ENCODE data around the gene ZKSCAN8. TPM values are rescaled to one million over a fixed set of nuclear protein-coding genes. Genes with fewer than 3 reads are reported as not detected.
"Not testable (repeated sequence)": the region's sequence is repeated elsewhere in the genome, so short reads cannot be mapped to it uniquely, and the experiment has no call there.

ZKSCAN8 gene
- total RNA-seq, 1 donor from 2014 or later, result 17.9 TPM

GRCh38 chr6:28111964-28112363 lies 29.7 kb upstream of the ZKSCAN8 start:
- Histone ChIP-seq H3K27me3 (ENCODE audit: control insufficient read depth, insufficient read depth, low read length) (no peaks in the 10 kb centered on the region), H3K4me3 (ENCODE audit: low read depth, low read length) (no peak overlapping the region), H3K36me3 (ENCODE audit: control insufficient read depth, insufficient read depth, low read length) (no peaks in the 10 kb centered on the region)
- no peak for TF ChIP-seq CTCF (IDR thresholded peaks at IDR 0.05; ENCODE audit: insufficient read depth, low read length, poor library complexity, severe bottlenecking)
- no peak for DNase-seq (ENCODE audit: low read depth)

GRCh38 chr6:28115799-28116198 lies 25.9 kb upstream of the ZKSCAN8 start:
- no peak for DNase-seq (ENCODE audit: low read depth)
- H3K27me3 ChIP-seq (ENCODE audit: control insufficient read depth, insufficient read depth, low read length), result no peaks in the 10 kb centered on the region
- no peak for TF ChIP-seq CTCF (IDR thresholded peaks at IDR 0.05; ENCODE audit: insufficient read depth, low read length, poor library complexity, severe bottlenecking)
- H3K36me3 ChIP-seq (ENCODE audit: control insufficient read depth, insufficient read depth, low read length), result no peaks in the 10 kb centered on the region
- no peak overlapping the region for H3K4me3 ChIP-seq (ENCODE audit: low read depth, low read length)

- H3K4me3 ChIP-seq (ENCODE audit: low read depth, low read length), result no peak overlapping the region
- no peak for DNase-seq (ENCODE audit: low read depth)
- H3K36me3 ChIP-seq (ENCODE audit: control insufficient read depth, insufficient read depth, low read length), result no peaks in the 10 kb centered on the region
- no peak for TF ChIP-seq CTCF (IDR thresholded peaks at IDR 0.05; ENCODE audit: insufficient read depth, low read length, poor library complexity, severe bottlenecking)
- no peaks in the 10 kb centered on the region for H3K27me3 ChIP-seq (ENCODE audit: control insufficient read depth, insufficient read depth, low read length)
Measured at GRCh38 chr6:28117386-28118050, 24.2 kb upstream of the ZKSCAN8 start.

GRCh38 chr6:28118217-28118616 lies 23.5 kb upstream of the ZKSCAN8 start:
- TF ChIP-seq CTCF (IDR thresholded peaks at IDR 0.05; ENCODE audit: insufficient read depth, low read length, poor library complexity, severe bottlenecking), result no peak
- Histone ChIP-seq H3K36me3 (ENCODE audit: control insufficient read depth, insufficient read depth, low read length) (no peaks in the 10 kb centered on the region), H3K4me3 (ENCODE audit: low read depth, low read length) (no peak overlapping the region), H3K27me3 (ENCODE audit: control insufficient read depth, insufficient read depth, low read length) (no peaks in the 10 kb centered on the region)
- DNase-seq (ENCODE audit: low read depth), result no peak

- TF ChIP-seq CTCF (IDR thresholded peaks at IDR 0.05; ENCODE audit: insufficient read depth, low read length, poor library complexity, severe bottlenecking), result no peak
- H3K36me3 ChIP-seq (ENCODE audit: control insufficient read depth, insufficient read depth, low read length), result no peaks in the 10 kb centered on the region
Measured at GRCh38 chr6:28121876-28122275, 19.8 kb upstream of the ZKSCAN8 start.

GRCh38 chr6:28122283-28122682 lies 19.4 kb upstream of the ZKSCAN8 start:
- not testable (repeated sequence) for H3K4me3 ChIP-seq (ENCODE audit: low read depth, low read length); H3K36me3 ChIP-seq (ENCODE audit: control insufficient read depth, insufficient read depth, low read length); H3K27me3 ChIP-seq (ENCODE audit: control insufficient read depth, insufficient read depth, low read length); DNase-seq (ENCODE audit: low read depth)

More at GRCh38 chr6:28121876-28122275, 19.8 kb upstream of the ZKSCAN8 start:
- DNase-seq (ENCODE audit: low read depth), result no peak
- no peak overlapping the region for H3K4me3 ChIP-seq (ENCODE audit: low read depth, low read length)
- H3K27me3 ChIP-seq (ENCODE audit: control insufficient read depth, insufficient read depth, low read length), result no peaks in the 10 kb centered on the region
